ENCODE data around the gene ARMC2.
"Not testable (repeated sequence)": the region's sequence is repeated elsewhere in the genome, so short reads cannot be mapped to it uniquely, and the experiment has no call there.

DNA sequence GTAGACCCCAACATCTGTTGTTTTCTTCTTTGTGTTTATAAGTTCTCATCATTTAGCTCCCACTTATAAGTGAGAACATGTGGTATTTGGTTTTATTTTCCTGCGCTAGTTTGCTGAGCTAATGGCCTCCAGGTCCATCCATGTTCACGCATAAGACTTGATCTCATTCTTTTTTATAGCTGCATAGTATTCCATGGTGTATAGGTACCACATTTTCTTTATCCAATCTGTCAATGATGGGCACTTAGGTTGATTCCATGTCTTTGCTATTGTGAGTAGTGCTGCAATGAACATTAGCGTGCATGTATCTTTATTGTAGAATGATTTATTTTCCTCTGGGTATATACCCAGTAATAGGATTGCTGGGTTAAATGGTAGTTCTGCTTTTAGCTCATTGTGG lies 82.9 kb downstream of the ARMC2 start:
- not testable (repeated sequence) for TF ChIP-seq ZNF274 (IDR thresholded peaks at IDR 0.05; ENCODE audit: low read depth, low read length); YY1 (IDR thresholded peaks at IDR 0.05; ENCODE audit: insufficient read depth, insufficient read length)

Data from NT2/D1 (cell line).